CD4-positive, alpha-beta T cell treated with Interleukin-10 for 1 hour (primary cell): Measurements from ENCODE around the gene DSN1.
A peak's percentile ranks its signal among the peaks of the same experiment; 100 is the strongest.

Experiments
- DNase-seq: peaks from one replicate; pipeline ENCODE4 v3.0.0-alpha.2; 2020

The DSN1 gene

GRCh38 chr20:36794116-36794474 lies 20.5 kb upstream of the DSN1 start:
- DNase-seq: no peak

DNA sequence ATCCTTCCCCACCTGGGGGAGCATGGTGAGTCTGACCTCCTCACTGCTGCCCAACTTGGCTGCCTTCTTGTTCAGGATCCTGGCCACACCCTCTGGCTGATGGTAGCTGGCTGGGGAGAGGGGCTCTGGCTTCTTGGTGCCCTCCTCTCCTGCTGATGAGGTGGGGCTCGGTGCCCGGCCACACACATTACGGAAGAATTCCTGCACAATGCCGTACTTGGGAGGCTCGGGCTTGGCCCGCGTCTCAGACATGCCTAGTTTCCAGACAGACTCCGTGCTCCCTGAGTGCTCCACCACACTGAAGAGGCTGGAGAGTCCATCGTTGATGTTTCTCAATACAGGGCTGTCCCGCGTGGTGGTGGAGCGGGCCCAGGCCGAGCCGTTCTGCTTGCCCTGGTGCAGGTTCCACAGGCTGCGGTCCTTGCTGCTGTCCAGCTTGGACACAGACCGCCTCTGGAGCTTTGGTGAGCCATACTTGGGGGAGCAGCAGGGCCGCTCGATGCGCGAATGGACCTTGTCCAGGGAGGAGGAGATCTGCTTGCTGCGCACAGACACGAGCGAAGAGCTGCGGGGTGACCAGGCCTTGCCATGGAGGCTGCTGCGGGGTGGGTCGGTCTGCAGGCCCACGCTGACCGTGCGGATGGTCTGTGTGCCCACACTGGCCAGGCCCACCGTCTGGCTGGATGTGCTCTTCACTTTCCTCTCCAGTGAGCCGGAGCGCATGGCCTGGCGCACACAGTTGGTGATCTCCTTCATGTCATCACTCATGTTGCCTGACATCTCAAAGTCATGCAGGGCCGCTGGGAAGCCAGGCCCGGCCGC lies 19.9 kb upstream of the DSN1 start:
- DNase-seq: no peak

GRCh38 chr20:36792422-36792821 lies 18.9 kb upstream of the DSN1 start:
- no peak for DNase-seq

- no peak for DNase-seq
Measured at GRCh38 chr20:36791862-36792261, 18.3 kb upstream of the DSN1 start.

DNA sequence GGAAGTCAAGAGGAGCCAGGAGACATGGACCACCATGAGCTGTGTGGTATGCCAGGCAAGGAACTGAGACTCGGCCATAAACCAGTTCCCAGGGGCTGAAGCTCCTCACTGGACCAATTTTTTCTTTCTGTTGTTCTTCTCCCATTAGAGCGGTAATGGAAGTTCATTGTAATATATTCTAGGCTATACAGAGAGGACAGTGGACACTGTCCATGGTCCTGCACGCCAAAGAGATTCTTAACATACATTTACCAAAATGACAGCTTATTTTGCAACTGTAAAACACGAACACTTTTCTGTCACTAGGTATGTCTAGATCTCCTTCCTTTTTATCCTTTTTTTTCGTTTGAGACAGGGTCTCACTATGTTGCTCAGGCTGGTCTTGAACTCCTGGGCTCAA lies 13.1 kb upstream of the DSN1 start:
- DNase-seq: no peak

DNA sequence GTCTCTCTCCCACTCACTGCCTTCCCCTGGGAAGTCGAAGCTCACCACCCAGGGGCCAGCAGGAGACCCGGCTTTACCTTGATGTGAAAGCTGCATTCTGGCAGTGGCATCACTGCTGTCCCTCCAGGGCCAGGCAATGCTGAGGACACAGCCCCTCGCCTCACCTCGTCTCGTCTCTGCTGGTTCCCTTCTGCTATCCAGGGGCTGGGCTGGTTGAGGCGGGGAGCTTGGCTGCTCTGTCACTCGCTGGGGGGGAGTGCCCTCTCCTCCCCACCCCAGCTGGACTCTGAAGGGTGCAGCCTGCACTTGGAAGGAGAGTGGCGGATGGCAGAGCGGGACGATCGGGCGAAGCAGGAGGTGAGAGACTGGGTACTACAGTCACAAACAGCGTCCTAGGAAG lies 12.7 kb upstream of the DSN1 start:
- no peak for DNase-seq

GRCh38 chr20:36785308-36785707 lies 11.7 kb upstream of the DSN1 start:
- DNase-seq: no peak

DNA sequence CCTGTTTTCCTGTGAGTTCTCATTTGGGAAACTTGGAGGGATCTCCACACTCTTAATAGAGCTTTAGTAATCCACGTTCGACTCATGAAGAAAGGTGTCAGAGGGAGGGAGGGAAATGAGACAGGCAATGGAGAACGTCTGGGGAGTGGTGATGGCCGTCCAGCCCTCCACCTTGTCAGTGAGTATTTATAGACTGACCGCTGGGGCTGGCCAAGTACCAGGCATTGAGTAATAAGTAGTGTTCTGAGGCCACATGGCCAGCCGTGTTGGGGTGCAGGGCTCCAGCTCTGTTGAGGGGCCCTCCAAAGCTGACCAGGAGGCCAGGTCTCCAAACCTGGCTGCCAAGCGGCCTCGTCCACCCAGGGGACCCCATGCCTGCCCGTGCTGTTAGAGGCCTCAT lies 11.3 kb upstream of the DSN1 start:
- DNase-seq: no peak

DNA sequence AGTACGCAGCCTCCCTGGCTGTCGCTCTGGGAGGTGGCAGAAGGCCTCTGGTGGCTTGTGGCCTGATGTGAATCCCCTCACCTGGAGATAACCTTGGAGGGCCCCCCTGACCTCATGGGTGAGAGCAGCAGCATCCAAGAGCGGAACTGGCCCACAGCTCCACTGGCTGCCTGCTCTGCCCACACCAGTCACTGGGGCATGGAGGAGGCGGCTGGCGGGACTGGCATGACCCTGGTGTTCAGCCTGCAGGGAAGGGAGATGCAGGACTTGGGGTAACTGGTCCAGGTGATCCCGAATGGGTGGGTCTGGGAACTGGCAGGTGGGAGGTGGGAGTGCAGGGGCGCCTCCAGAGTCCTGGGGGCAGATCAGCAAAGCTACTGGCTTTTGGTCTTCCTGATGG lies 10.6 kb upstream of the DSN1 start:
- DNase-seq: no peak

GRCh38 chr20:36779656-36780025 lies 6.1 kb upstream of the DSN1 start:
- DNase-seq: no peak

DNA sequence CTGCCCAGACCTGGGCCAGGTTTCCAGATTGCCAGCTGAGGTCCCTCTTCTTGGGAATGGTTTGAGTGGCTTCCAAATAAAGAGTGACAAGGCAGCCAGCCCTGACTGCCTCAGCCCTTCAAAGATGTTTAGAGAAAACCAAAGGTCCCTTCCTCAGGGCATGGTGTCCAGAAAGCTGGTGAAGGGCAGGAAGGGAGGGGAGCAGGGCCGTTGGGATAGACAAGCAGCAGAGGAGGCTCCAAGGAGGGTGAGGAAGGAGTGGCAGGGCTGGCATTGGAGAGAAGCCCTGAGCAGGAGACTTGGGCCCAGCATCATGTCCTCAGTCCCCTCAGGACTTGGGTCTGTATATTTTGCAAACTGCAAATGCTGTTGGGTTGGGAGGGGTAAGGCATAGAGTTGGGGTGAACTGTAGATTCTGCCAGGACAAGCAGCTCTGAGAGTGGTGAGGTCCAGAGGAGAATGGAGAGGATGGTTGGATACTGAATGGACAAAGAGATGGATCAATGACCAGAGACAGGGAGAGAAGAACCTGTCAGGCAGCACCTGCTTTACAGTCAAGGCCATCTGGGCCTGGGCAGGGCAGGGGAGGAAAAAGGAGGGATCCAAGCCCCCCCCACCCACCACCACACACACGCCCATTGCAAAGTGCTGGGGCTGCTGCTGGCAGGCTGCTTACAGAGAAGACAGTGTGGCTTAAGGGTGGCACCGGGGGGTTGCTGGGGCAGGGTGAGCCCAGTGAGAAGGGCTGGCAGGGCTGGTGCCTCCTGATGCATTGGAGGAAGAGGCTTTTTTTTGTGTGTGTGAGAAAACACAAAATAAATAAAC lies 5.5 kb upstream of the DSN1 start:
- DNase-seq: no peak

- no peak for DNase-seq
Measured at GRCh38 chr20:36777576-36777975, 4.0 kb upstream of the DSN1 start.

DNA sequence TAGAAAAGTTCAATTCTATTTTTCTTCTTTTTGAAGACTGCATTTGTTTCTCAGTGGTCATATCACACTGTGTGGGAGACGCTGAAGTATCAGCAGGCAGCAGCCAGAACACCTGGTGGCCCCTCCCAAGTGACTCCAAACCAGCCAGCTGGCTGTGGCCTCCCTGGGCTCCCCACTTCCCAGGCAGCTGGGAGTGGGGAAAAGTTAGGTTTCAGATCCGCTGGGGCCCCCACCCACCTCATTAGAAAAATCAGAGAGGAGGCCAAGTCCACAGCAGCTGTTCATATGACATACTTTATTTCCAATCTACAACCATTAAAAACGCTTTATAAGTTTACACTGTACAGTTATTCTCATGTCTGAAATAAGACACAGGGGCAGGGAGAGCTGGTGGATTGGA lies 3.6 kb upstream of the DSN1 start:
- DNase-seq: no peak

DNA sequence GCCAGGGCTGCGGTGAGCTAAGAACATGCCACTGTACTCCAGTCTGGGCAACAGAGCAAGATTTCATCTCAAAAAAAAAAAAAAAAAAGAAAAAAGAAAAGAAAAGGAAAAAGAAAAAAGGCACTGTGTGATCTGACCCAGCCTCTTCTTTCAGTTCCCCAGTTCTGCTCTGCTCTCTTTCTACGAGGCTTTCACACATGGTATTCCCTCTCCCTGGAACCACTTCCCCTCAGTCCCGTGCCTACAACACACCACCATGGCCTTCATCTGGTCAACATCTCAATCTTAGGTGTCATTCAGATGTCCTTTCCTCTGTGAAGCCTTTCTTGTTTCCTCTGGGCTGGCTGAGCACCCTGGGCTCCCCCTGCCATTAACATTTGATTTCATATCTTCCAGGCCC lies 2.3 kb upstream of the DSN1 start:
- no peak for DNase-seq

- no peak for DNase-seq
Measured at GRCh38 chr20:36775196-36775595, 1.6 kb upstream of the DSN1 start.

GRCh38 chr20:36773107-36773596 lies 411 bp downstream of the DSN1 start:
- DNase-seq: no peak

GRCh38 chr20:36770680-36771079 lies 2.9 kb downstream of the DSN1 start:
- no peak for DNase-seq

DNA sequence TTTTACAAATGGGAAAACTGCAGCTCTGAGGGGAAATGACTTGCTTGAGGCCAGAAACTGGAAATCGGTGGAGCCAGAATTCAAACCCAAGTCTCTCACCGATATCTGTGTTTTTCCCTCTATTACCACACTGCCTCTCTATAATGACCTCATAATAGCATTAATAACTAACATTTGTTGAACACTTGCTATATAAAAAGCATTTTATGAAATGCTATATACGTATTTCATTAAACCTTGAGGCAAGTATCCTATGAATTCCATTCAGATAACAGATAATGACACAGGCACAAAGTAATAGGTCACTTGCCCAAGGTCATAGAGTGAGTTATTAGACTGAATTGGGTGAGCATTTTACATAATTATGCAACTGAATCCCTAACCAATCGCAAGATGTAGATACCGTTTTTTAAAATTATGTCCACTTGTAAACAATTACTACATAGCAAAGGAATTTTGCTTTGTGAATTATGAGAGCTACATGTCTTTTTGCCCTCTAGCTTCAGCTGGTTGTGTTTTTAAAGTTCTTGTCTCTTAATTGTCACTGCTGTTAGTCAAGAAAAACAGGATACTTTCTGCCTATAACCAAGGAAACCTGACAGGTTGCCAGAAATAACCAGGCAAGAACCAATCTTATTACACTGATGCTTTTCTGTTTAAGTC lies 4.7 kb downstream of the DSN1 start:
- no peak for DNase-seq

- DNase-seq: no peak
Measured at GRCh38 chr20:36761125-36761524, 12.4 kb downstream of the DSN1 start.

DNA sequence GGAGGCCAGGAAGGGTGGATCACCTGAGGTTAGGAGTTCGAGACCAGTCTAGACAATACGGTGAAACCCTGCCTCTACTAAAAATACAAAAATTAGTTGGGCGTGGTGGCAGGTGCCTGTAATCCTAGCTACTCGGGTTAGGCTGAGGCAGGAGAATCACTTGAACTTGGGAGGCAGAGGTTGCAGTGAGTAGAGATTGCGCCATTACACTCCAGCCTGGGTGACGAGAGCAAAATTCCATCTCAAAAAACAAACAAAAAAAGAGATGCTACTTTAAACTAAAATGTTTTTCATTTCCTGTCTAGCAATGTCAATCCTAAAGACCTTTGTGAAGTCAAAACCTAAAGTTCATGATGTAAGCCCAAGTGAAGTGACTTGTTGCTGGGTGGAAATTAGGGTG lies 12.9 kb downstream of the DSN1 start:
- no peak for DNase-seq

DNA sequence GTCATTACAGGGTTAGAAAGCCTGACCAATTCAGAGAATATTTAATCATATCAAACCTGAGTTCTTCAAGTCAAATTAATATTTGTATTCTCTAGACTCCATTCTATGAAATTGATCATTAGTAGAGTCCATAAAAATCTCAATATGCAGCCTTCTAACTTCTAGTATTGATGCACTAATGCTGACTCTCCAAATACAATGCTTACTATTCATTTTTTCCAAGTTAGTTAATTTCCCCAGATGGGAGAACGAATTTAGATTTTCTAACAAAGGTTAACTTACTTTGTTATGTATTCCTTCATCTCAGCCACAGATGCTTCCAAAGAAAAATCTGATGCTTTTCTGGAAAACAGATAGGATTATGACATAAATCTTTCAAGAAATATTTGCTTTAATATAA lies 15.3 kb downstream of the DSN1 start:
- DNase-seq: no peak

- DNase-seq: no peak
Measured at GRCh38 chr20:36756496-36756895, 17.1 kb downstream of the DSN1 start.

DNA sequence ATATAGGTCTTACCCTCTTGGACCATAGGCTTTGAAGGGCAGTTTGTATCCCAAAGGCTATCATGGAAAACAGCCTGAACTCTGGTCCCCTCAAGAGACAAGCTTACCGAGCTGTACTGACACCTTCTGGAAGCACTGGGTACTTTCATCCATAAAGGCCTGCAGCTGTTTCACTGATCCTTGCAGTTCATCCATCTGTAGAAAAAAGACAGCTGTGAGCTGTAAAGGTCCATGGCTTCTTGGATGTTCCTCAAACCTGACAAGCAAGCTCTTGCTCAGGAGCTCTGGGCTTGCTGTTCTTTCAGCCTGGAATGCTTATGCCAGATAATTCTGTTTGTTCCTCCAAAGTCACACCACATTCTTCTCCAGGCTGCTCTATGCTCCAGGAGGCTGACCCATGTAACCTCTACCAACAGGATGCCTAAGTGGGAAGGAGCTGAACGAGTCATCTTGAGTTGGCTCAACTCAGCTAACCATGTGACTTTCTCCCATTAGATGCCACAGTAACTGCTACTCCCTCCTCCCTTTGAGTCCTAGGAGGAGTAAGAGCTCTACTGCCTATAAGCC lies 18.8 kb downstream of the DSN1 start:
- peak; percentile 69 for DNase-seq

GRCh38 chr20:36752582-36752981 lies 21.0 kb downstream of the DSN1 start:
- DNase-seq: no peak
